ENCODE results near the gene HES3.

Gene HES3

DNA sequence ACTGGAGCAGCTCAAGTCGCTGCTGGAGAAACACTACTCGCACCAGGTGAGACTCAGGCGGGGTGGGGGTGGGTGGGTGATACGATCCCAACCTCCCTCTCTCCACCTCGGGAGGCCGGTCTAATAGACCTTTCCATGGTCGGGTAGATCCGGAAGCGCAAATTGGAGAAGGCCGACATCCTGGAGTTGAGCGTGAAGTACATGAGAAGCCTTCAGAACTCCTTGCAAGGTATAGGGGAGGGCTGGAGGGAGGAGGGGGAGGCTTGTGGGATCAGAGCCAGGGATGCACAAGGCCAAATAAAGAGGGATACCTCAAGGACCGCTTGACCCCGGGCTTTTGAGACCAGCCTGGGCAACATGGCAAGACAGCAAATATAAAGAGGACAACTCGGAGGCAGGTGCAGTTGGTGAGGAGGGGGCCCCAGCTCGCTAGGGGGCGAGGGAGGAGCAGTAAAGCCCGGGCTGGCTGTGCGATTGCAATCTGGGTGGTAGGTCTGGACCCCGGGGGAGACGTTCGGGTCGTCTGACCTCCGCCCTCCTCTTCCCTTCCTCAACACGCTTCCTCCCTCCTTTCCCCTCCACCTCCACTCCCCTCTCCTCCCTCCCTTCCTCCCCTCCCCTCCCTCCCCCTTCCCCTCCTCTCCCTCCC, 546 bp downstream of the HES3 start:
- DNase-seq = no peak
- intact Hi-C loops (cut with DNase I) = loop anchor here (2.0 to 10.0 kb wide), 3 partner anchors 98 to 192 kb away; no protein-coding TSS in a partner anchor

DNA sequence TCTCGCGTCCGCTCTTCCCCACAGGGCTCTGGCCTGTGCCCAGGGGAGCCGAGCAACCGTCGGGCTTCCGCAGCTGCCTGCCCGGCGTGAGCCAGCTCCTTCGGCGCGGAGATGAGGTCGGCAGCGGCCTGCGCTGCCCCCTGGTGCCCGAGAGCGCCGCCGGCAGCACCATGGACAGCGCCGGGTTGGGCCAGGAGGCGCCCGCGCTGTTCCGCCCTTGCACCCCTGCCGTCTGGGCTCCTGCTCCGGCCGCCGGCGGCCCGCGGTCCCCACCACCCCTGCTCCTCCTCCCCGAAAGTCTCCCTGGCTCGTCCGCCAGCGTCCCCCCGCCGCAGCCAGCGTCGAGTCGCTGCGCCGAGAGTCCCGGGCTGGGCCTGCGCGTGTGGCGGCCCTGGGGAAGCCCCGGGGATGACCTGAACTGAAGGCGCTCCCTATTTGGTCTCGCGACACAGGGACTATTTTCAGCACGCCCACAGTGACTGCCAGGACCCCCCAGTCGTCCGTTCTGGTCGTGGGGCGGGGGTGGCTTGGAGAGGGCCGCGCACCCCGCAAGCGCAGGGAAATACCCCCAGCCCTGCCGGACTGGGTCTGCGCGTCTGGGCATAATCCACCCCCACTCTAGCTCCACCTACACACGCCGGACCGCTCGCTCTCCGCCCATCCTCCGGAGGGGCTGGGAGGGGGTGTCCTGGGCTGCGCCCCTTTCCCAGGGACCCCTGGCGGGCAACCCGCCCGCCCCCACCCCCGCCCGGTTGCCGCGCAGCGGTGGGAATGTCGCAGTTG, 1.3 kb downstream of the HES3 start:
- intact Hi-C loops (cut with DNase I) = loop anchor here (2.0 to 10.0 kb wide), 3 partner anchors 97 to 192 kb away; no protein-coding TSS in a partner anchor
- DNase-seq = peak in 8 of 10 donors; percentile 49 to 95 (median 60)

DNA sequence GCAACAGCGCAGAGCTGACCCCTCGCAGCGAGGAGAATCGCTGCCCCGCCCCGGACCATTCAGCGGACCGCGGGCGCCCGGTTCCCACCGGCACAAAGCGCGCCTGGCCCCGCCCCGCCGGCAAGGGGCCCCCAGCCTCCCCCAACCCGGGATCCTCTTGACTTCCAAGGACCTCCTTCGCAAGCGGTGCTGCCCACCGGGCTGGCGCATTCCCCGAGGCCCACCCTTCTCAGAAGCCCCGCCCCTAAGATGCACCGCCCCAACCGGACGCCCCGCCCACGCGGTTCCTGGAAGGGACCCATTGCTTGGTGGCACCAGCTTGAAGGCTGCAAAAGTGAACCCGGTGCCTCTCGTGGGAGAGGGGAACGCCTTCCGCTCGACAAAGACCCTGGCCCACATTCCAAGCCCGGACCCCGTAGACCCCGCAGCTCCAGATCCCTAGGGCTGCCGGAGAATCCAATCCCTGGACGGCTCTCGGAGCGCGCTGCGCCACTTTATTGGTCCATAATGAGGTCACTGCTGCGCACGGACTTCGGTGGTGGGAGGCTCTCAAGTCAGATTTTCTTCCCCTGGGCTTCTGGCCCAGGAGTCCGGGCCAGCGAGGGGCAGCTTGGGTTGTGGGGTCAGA, 2.0 kb downstream of the HES3 start:
- DNase-seq = no peak

DNA sequence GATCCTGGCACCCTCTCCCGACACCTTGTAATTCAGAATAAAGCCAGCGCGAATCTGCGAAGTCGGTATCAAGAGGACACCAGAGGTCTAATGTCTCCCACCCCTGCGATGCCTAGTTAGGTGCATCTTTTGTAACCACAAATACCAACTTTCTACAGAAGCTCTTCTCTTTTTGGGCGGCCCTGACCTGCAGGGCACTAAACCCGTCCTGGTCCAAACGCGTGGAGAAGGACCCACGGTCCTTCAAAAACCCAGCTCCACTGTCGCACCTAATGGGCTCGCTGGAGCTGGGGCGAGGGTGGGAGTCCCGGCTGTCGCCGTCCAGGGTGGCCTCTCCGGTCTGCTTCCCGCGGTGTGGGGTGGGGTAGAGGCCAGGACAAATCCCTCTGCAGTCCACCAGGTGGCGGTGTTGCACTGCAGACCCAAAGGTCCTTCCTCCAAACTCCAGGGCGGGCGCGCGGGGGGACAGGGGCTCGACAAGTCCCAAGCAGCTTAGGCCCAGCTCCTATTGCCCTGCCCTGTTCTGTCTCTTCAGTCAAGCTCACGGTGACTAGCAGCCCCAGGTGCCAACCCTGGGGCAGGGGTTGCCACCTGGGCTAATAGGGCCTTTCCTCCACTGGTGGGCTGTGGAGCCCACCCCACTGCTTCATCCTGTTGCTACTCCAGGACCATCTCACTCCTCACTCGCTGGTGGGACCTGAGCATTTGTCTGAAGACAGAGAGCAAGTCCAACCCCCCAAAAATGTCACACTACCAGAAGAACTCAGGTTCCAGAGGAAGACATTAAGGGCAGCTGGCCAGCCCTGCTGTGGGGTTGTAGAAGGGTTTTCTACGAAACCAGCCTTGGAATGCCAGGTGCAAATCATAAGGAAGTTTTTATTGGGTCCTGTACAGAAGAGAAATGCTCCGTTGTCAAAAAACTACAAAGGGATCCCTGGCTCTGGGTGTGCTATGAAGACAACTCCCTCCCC, 2.8 kb downstream of the HES3 start:
- peak; percentile 66 to 97 (median 84) for DNase-seq
- intact Hi-C loops (cut with DNase I) = loop anchor here (1.0 to 10.0 kb wide), 3 partner anchors 96 to 188 kb away; no protein-coding TSS in a partner anchor

More for the DNA sequence above, 2.0 kb downstream of the HES3 start:
- intact Hi-C loops (cut with DNase I) = loop anchor here (1.0 to 10.0 kb wide), 4 partner anchors 96 to 193 kb away; no protein-coding TSS in a partner anchor

DNA sequence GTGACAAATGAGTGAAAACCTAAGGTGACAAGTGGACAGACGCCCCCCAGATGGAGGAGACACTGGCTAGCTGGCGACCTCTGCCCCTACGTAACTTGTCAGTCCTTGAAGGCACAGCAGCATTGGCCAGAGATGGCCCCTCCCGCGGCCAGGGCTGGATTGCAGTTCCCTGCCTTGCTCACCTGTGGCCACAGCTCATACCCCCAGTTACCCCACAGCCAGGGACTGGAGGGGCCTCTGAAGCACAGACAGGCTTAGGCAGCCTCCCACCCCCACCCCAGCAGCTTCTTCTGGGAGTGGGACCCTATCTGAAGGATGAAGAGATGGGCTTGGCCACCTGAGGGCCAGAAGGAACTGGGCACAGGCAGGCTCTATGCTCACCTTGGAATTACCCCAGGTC, 3.7 kb downstream of the HES3 start:
- intact Hi-C loops (cut with DNase I) = loop anchor here (5.0 to 10.0 kb wide), 2 partner anchors 95 to 187 kb away; no protein-coding TSS in a partner anchor
- no peak for DNase-seq

DNA sequence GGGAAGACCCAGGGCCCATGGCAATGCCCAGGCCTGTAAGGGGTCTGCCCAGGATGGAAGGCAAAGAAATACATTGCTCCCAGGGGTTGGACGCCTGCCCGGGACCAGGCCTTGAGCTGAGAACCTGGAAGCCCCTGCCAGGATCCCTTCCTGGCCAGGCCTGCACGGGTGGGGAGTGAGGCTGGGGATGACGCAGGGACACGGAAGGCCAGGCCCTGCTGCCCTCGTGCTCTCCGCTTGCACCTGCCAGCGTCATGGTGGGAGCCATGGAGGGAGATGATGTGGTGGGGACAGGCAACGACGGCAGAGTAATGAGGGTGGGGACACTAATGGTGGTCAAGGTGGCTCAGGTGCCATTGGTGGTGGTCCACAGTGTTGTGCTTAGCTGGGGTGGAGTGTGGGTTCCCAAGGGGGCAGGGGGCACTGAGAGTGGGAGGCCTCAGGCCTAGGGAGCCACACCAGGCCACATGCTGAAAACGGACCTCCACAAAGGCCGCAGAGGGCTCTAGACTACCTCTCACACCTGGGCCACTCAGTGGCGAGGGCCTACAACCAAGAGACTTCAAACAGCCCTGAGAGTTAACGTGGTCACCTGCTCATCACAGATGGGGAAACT, 4.3 kb downstream of the HES3 start:
- peak in 1 of 10 donors; percentile 63 for DNase-seq
- intact Hi-C loops (cut with DNase I) = loop anchor here (5.0 to 10.0 kb wide), 2 partner anchors 94 to 187 kb away; no protein-coding TSS in a partner anchor

DNA sequence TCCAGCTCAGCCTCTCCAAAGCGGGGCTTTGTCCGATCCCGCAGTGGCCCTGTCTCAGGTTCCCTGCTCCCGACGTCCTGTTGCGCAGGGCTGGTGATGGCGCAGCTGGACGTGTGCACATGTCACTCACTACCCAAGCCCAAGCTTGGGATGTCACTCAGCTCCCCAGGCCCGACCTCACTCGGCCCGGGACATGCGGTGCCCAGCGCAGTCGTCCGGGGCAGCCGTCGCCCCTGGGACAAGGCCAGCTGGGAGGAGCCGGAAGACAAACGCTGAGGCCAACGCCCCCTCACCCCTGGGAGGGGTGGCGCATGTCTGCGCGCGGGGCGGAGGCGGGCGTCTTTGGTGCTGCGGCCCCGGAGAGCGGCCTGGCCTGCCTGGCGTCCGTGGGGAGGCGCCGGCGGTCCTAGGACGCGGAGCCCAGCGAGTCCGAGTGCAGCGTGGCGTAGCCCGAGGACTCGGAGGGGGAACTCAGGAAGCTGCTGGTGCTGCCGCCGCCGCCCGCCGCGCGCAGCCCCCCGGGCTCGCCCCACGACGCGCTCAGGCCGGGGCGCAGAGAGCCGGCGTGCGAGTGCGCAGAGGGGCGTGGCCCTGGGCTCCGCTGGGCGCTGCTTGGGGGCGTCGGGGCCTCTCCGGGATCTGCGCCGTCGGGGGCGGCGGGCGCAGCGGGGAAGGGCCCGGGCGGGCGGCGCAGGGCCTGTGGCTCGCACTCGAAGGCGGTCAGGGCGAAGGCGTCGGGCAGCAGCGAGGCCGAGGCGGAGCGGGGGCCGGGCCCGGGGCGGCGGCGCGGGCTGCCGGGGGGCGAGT, 5.2 kb downstream of the HES3 start:
- DNase-seq = peak in 1 of 10 donors; percentile 83
- intact Hi-C loops (cut with DNase I) = loop anchor here (5.0 to 10.0 kb wide), 2 partner anchors 93 to 186 kb away; no protein-coding TSS in a partner anchor

DNA sequence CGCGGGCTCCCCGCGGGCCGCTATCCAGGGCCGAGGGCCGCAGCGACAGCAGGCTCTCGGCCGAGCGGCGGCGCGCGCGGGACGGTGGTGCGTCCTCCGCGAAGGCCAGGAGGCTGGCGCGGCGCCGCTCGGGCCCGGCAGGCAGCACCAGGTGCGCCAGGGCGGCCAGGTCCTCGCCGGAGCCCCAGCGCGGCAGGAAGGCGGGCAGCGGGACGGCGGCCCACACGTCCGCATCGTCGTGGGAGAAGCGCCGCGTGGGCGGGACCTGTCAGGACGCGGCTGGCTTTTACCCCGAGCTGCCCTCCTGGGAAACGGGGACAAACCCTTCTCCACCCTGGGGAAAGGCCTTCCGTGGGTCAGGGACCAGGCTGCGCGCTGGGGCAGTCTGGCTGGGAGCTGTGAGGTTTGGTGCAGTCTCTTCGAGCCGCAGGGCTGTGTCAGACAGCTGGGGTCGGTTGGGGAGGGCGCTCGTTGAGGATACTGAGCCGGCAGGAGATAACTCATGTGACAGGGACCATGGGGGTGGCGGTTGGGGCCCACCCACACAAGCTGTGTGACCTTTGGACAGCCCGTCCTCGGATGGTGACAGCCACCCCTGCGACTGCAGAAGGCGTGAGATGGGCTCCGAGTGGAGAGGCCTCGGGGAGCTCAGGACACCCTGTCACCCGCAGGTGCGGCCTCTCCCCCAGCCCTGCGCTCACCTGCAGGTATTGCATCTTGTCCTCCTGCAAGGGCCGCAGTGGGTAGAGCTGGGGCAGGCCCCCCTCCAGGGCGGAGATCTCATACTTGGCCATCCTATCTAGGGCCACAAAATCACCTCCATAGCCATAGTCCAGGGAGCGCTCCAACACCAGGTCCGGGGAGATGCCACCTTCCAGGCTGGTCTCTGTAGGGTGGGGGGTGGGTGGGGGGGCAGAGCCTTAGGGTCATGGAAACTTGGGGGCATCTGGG, 6.0 kb downstream of the HES3 start:
- peak in 3 of 10 donors; percentile 27 to 80 (median 77) for DNase-seq
- intact Hi-C loops (cut with DNase I) = loop anchor here (5.0 to 10.0 kb wide), 2 partner anchors 92 to 185 kb away; no protein-coding TSS in a partner anchor

DNA sequence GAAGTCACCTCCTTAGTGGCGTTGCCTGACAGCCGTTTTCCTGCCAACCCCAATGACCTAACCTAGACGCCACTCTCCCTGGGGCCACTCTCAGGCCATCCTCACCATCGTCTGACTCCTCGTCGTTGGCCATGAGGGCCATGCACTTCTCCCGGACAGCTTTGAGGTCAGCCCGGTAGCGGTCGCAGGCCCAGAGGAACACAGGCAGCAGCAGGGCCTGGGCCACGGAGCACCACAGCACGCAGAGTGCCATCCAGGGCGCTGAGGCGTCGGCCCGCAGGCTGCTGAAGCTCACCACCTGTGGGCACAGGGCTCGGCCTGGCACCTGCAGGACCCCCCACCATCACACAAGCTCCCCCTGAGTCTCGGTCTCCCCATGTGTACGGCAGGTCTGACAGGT, 7.3 kb downstream of the HES3 start:
- intact Hi-C loops (cut with DNase I) = no loop called here
- peak in 2 of 10 donors; percentile 39 to 62 for DNase-seq

DNA sequence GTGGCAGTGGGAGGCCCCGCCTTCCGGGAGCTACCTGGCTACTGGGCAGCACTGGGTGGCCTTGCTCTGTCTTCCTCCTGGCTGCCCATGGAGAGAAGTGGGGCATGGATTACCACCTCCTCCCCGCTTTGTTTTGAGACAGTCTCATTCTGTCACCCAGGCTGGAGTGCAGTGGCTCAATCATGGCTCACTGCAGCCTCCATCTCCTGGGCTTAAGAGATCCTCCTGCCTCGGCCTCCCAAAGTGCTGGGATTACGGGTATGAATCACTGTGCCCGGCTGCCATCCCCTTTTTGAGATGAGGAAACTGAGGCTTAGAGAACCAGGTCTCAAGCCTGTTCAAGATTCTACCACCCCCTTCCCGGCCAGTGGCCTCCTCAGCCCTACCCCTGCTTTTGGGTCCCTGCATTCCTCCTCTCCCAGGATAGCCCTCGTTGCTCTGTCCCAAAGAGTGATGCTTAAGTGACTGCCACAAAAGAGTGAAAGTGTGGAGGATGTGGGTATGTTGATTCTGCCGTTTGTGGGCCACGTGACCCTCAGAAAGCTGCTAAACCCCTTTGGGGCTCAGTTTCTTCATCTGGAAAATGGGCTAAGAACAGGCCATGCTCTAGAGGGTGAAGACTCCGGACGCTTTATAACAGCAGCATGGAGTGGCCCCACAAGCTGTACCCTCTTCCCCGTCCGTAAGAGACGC, 7.8 kb downstream of the HES3 start:
- intact Hi-C loops (cut with DNase I) = no loop called here
- DNase-seq = peak in 1 of 10 donors; percentile 37

DNA sequence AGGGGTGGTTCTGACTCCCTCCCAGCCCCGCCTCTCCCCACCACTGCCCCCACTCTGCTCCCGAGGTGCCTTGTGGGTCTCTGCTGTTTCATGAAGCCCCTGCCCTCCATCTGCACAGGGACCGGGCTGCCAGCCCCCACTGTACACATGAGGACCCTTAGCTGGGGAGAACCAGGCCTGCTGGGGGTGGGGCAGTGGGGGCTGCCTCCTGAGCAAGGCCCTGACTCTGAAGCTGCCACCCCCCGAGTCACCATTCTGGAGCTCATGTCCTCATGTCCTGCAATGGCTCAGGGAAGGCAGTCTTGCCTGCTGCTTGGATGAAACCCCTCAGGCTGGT, 8.4 kb downstream of the HES3 start:
- intact Hi-C loops (cut with DNase I) = no loop called here
- DNase-seq = peak in 1 of 10 donors; percentile 77

DNA sequence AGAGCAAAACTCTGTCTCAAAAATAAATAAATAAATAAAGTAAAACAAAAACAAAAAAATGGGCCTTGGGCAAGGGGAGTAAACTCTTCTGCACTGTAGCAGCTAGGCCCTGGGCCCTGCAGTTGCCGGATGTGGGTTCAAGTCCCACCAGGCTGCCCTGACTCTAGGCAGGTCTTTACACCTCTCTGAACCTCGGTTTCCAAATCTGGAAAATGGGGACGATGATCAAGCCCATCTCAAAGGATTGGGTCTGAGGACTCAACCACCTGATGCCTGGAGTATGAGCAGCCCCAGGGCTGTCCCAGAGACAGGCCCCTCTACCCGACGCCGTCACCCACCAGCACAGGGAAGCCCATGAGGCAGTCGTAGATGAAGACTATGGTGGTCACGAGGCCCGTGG, 9.4 kb downstream of the HES3 start:
- intact Hi-C loops (cut with DNase I) = no loop called here
- DNase-seq = no peak

DNA sequence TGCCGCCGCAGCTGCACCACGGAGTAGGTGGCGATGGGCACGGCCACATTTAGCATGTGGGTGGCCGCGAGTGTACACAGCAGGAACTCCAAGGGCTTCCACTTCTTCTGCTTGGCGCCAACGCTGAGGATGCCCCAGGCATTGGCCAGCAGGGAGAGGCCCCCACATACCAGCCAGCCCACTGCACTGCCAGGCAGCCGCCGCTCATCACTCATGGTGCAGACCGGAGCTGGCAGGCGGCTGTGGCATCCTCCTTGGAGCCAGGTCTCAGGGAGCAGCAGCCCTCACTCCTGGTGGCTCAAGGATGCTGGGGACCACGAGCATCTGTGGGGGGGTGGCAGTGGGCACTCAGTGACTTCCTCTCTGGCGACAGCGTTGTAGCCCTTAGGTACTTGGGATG, 10.7 kb downstream of the HES3 start:
- no peak for DNase-seq
- intact Hi-C loops (cut with DNase I) = no loop called here

DNA sequence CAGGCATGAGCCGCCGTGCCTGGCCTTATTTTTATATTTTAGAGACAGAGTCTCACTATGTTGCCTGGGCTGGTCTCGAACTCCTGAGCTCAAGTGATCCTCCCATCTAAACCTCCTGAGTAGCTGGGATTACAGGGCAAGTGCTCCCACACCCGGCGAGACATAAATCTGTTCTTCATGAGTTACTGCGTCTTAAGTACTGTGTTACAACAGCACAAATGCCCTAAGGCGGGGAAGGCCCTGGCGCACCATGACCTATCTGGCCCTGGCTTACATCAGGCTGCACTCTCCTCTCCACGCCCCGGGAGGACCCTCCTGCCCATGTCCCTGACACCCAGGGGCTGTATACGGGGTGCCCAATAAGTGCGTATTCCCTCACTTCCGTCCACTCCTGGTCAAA, 12.7 kb downstream of the HES3 start:
- no peak for DNase-seq

DNA sequence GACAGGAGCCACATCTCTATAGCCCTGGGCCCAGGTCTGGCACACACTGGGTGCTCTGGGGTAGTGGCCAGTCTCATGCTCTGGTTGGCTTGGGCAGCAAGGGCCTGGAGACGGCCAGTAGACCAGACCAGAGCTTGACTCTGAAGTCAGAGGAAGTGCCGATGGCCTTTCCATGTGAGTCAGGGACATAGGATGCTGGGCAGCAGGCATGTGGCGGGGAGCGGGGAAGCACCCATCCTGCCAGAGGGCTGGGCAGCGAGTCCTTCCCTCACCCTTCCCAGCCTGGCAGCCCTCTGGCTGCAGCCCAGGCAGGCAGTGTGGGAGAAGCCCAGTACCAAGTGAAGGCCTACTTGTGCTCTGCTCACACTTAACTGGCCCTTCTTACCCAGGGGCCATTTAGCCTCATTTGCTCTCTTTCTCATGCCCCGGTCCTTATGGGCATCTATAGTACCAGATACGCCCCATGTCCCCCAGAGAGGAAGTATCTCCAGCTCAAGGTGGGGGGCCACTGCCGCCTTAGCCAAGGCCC, 13.6 kb downstream of the HES3 start:
- intact Hi-C loops (cut with DNase I) = no loop called here
- DNase-seq = no peak

More for the DNA sequence above, 12.7 kb downstream of the HES3 start:
- intact Hi-C loops (cut with DNase I) = no loop called here

DNA sequence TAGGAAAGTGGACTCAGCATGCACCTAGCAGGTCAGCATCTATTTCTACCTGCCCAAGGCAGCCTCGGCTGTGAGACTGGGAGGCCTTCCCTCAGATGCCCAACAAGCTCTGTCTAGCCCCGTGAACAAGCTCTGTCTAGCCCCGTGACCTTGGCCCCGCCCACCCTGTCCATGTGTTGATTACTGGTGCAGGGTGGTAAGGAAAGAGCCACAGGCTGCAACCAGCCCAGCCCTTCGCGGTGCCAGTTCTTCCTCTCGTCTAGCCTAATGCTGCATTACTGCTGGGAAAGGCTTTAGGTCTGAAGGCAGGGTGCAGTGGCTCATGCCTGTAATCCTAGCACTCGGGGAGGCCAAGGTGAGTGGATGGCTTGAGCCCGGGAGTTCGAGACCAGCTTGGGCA, 14.7 kb downstream of the HES3 start:
- intact Hi-C loops (cut with DNase I) = no loop called here
- no peak for DNase-seq
